Nephron progenitor cell (in vitro differentiated cells): ENCODE data around the gene APOL1.
"Not testable (repeated sequence)": the region's sequence is repeated elsewhere in the genome, so short reads cannot be mapped to it uniquely, and the experiment has no call there.

Experiments
- DNase-seq: peaks from one replicate; pipeline ENCODE4 v3.0.0; 2021
- H3K27ac Mint-ChIP-seq: 2 replicates; pipeline ENCODE4 v1.8.0; 2021; ENCODE audit warnings: mild to moderate bottlenecking, moderate library complexity, mixed read lengths
- H3K27me3 Mint-ChIP-seq: 2 replicates; pipeline ENCODE4 v1.8.0; 2021; ENCODE audit warnings: mild to moderate bottlenecking, low read depth, mixed read lengths; ENCODE audit not compliant: poor library complexity
- H3K36me3 Mint-ChIP-seq: 2 replicates; pipeline ENCODE4 v1.8.0; 2021; ENCODE audit warnings: low read depth, mixed read lengths
- H3K4me1 Mint-ChIP-seq: 2 replicates; pipeline ENCODE4 v1.8.0; 2021; ENCODE audit warnings: mixed read lengths
- H3K4me3 Mint-ChIP-seq: 2 replicates; pipeline ENCODE4 v1.8.0; 2021; ENCODE audit warnings: mild to moderate bottlenecking, moderate library complexity, mixed read lengths
- H3K9me3 Mint-ChIP-seq: 2 replicates; pipeline ENCODE4 v1.8.0; 2021; ENCODE audit warnings: mild to moderate bottlenecking, moderate library complexity, mixed read lengths
- CTCF ChIP-seq: fragments of 200-600 bp; sonication (generic); IDR thresholded peaks from 2 replicates; pipeline ENCODE4 v1.5.0; 2021; ENCODE audit warnings: antibody characterized with exemption

The APOL1 gene, protein sequence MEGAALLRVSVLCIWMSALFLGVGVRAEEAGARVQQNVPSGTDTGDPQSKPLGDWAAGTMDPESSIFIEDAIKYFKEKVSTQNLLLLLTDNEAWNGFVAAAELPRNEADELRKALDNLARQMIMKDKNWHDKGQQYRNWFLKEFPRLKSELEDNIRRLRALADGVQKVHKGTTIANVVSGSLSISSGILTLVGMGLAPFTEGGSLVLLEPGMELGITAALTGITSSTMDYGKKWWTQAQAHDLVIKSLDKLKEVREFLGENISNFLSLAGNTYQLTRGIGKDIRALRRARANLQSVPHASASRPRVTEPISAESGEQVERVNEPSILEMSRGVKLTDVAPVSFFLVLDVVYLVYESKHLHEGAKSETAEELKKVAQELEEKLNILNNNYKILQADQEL

DNA sequence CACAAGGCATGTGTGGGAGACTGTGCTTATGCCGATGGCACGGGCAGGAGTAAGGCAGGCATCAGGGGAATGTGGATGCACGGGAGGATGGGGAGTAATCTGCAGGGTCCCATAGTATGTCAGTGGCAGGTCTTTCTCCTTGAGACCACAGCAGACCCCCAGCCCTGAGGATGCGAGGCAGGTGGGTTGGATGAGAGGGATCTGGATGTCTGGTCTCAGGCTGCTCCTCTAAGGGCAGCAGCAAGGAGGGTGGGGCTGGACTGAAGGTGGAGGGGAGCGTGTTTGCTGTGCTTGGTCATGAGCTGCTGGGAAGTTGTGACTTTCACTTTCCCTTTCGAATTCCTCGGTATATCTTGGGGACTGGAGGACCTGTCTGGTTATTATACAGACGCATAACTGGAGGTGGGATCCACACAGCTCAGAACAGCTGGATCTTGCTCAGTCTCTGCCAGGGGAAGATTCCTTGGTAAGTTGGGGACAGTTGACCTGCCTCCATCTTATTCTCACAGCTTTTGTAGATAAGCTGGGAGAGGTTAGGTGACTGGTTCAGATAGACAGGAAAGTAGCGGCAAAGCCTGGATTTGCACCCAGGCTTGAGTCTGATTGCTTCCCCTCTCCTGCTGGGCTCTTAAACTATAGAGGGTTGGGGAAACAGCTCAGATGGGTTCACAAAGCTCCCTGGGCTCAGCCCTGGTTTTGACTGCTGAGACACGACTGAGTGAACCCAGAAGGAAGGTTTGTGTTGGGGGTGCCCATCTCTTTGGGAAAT lies at the start of gene APOL1:
APOL1 (plus strand) TSS at position 380 of the 769 bp plus-strand sequence. CDS start 1,823 bp downstream, outside the sequence.
- H3K27ac Mint-ChIP-seq = no peak within 1 kb of the TSS
- TF ChIP-seq CTCF = no peak
- peaks cover 10% of the 10 kb centered on the region for H3K4me1 Mint-ChIP-seq
- peaks cover 6% of the 10 kb centered on the region for H3K36me3 Mint-ChIP-seq
- H3K9me3 Mint-ChIP-seq = peaks cover 28% of the 10 kb centered on the region
- peaks cover 22% of the 10 kb centered on the region for H3K27me3 Mint-ChIP-seq
- no peak for DNase-seq
- no peak within 1 kb of the TSS for H3K4me3 Mint-ChIP-seq

GRCh38 chr22:36203441-36203840 lies 49.5 kb upstream of the APOL1 start:
- not testable (repeated sequence) for H3K27me3 Mint-ChIP-seq

GRCh38 chr22:36204001-36204631 lies 48.8 kb upstream of the APOL1 start:
- Mint-ChIP-seq H3K36me3 (no peaks in the 10 kb centered on the region), H3K27ac (no peak overlapping the region), H3K9me3 (peaks cover 2% of the 10 kb centered on the region), H3K4me1 (peaks cover 27% of the 10 kb centered on the region), H3K4me3 (no peak overlapping the region), H3K27me3 (peaks cover 7% of the 10 kb centered on the region)
- no peak for DNase-seq
- TF ChIP-seq CTCF = no peak

More at GRCh38 chr22:36203441-36203840, 49.5 kb upstream of the APOL1 start:
- not testable (repeated sequence) for H3K27ac Mint-ChIP-seq, H3K36me3 Mint-ChIP-seq, H3K9me3 Mint-ChIP-seq, H3K4me3 Mint-ChIP-seq, DNase-seq
- peaks cover 34% of the 10 kb centered on the region for H3K4me1 Mint-ChIP-seq

- H3K27ac Mint-ChIP-seq = no peak overlapping the region
- peaks cover 8% of the 10 kb centered on the region for H3K27me3 Mint-ChIP-seq
- TF ChIP-seq CTCF = no peak
- no peak overlapping the region for H3K4me3 Mint-ChIP-seq
- H3K9me3 Mint-ChIP-seq = peaks cover 7% of the 10 kb centered on the region
- peaks cover 22% of the 10 kb centered on the region for H3K4me1 Mint-ChIP-seq
- H3K36me3 Mint-ChIP-seq = no peaks in the 10 kb centered on the region
- no peak for DNase-seq
Observed at GRCh38 chr22:36204632-36205015, 48.3 kb upstream of the APOL1 start.

DNA sequence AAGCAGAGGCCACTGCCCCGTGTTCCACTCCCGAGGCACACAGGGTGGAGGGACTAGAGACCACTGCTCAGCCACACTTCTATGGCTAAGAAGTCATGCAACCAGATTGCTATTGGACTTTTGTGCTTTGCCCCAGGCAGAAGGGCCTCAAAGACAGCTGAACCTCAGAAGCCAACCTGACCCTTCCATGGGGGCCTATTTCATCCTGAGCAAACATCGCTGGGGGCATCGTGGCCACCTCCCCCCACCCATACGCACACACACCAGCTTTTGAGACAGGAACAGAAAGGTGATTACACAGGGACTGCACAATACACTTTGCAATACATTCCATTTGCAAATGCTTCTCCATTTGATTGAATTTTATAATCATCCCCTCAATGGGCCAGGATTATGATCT lies 47.4 kb upstream of the APOL1 start:
- Mint-ChIP-seq H3K4me1 (peaks cover 16% of the 10 kb centered on the region), H3K9me3 (peaks cover 17% of the 10 kb centered on the region), H3K27me3 (peaks cover 13% of the 10 kb centered on the region)
- H3K4me3 Mint-ChIP-seq, H3K27ac Mint-ChIP-seq, H3K36me3 Mint-ChIP-seq, DNase-seq: not testable (repeated sequence)

DNA sequence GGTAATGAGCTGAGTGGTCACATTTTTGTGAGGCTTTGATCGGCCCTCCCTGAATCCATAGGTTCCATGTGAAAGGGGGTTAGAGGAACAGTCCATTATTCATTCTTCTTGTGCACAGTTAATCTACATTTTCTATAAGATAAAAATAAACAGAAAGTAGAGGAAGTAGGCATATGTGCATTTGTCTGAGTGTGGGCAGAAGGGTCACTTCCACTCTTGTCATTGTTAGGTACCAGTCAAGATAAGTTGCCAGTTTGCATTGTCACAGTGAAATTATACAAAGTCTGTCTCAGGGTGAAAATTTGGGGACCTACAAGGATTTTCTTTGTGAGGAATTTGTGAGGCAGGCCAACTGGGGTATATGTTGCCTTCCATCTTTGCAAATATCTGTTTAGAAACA lies 46.7 kb upstream of the APOL1 start:
- H3K27ac Mint-ChIP-seq = no peak overlapping the region
- H3K9me3 Mint-ChIP-seq = peaks cover 24% of the 10 kb centered on the region
- H3K36me3 Mint-ChIP-seq = no peaks in the 10 kb centered on the region
- DNase-seq = no peak
- H3K4me3 Mint-ChIP-seq = no peak overlapping the region
- H3K27me3 Mint-ChIP-seq = peaks cover 15% of the 10 kb centered on the region
- peaks cover 13% of the 10 kb centered on the region for H3K4me1 Mint-ChIP-seq
- no peak for TF ChIP-seq CTCF
